Gastroesophageal sphincter (tissue), 4 donors: ENCODE results near the gene BAG3. TPM values are rescaled to one million over a fixed set of nuclear protein-coding genes. Genes with fewer than 3 reads are reported as not detected.

Experiments used
- ATAC-seq: fragments of 150-250 bp; one replicate; pipeline ENCODE4 v1.9.1; 2016; ENCODE audit warnings: mild to moderate bottlenecking, moderate library complexity
- H3K27ac ChIP-seq, 4 donors: fragments of 200-600 bp; sonication (generic) in 3 of 4; 1 replicate in 3 of 4; 2 replicates in 1 of 4; pipeline ENCODE4 v1.5.1; 2016 to 2019
- H3K27me3 ChIP-seq: fragments of 200-600 bp; sonication (generic); one replicate; pipeline ENCODE4 v1.5.1; 2019
- H3K36me3 ChIP-seq, 2 donors: fragments of 200-600 bp; sonication (generic); one replicate each; pipeline ENCODE4 v1.5.1; 2019; ENCODE audit warnings: control low read depth in 1 of 2
- H3K4me1 ChIP-seq, 3 donors: fragments of 200-600 bp; sonication (generic); 1 replicate in 2 of 3; 2 replicates in 1 of 3; pipeline ENCODE4 v1.5.1; 2016 to 2019; ENCODE audit warnings: control low read depth in 2 of 3
- H3K4me3 ChIP-seq, 2 donors: fragments of 200-600 bp; sonication (generic); one replicate each; pipeline ENCODE4 v1.5.1; 2019; ENCODE audit warnings: mild to moderate bottlenecking in 1 of 2, moderate library complexity in 1 of 2
- H3K9me3 ChIP-seq, 3 donors: fragments of 200-600 bp; sonication (generic); one replicate each; pipeline ENCODE4 v1.5.1; 2017 to 2019; ENCODE audit warnings: control low read depth in 2 of 3
- EP300 ChIP-seq: sonication (generic); formaldehyde crosslinking; IDR thresholded peaks from one replicate; pipeline ENCODE4 v1.6.1; 2017; ENCODE audit warnings: antibody characterized with exemption, mild to moderate bottlenecking
- POLR2A ChIP-seq, 2 donors: fragments of 450-650 bp; IDR thresholded peaks; one replicate each; pipeline ENCODE4 v1.6.1; 2017; ENCODE audit warnings: antibody characterized with exemption in 2 of 2, mild to moderate bottlenecking in 2 of 2, moderate library complexity in 1 of 2
- POLR2AphosphoS5 ChIP-seq: sonication (generic); formaldehyde crosslinking; IDR thresholded peaks from one replicate; pipeline ENCODE4 v1.6.1; 2017; ENCODE audit warnings: antibody characterized with exemption
- WGBS, 2 donors: methylation state at CpG; one replicate each; pipeline ENCODE4 v1.1.5; 2018; ENCODE audit warnings: low coverage in 1 of 2; 5-methylcytosine and 5-hydroxymethylcytosine counted together
- total RNA-seq, 4 donors: library from RNA; depleted of rRNA; stranded (reverse); fragments of >200 nt; gene quantifications; one replicate each; pipeline ENCODE4 v1.1.0, GENCODE V29; 2016
- TF ChIP-seq, protein P1 (sequence below), 4 experiments: fragments of 200-600 bp in 2 of 4; fragments of 450-650 bp in 2 of 4; sonication (generic) in 1 of 4; IDR thresholded peaks; one replicate each; pipeline ENCODE4 v1.5.1; 2017 to 2019; ENCODE audit warnings: antibody characterized with exemption in 4 of 4, mild to moderate bottlenecking in 2 of 4, moderate library complexity in 2 of 4

Gene BAG3
- total RNA-seq, 4 donors from 2014 or later: 31.2 to 80.4 (median 61.4) TPM

DNA sequence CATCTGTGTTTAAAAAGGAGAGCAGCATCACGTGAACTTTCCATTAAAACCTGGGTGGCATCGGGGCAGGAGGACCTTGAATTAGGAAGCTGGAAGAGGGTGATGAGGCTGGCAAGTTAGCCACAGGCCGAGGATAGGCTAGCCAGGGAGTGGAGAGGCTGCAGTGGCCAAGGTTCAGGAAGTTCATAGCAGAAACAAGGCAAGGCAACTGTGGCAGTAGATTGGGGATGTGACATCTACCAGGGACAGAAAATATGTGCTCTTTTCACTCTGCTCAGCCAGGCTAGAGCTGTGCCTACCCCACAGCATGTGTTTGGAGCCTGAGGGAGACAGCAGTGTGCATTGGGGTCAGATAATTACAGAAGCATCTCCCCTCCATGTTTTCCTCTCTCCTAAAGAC, 72.4 kb downstream of the BAG3 start:
- Histone ChIP-seq H3K9me3 (no peaks in the 10 kb centered on the region), H3K4me1 (peaks cover 0 to 38% (median 22%) of the 10 kb centered on the region in 3 donors), H3K36me3 (no peaks in the 10 kb centered on the region), H3K4me3 (no peak overlapping the region), H3K27ac (no peak overlapping the region), H3K27me3 (no peaks in the 10 kb centered on the region)
- ATAC-seq: no peak
- no peak for TF ChIP-seq POLR2A (IDR thresholded peaks at IDR 0.05)
- WGBS, 2 donors: 76 to 96% methylated on average over 2 to 3 of the region's 3 CpGs

DNA sequence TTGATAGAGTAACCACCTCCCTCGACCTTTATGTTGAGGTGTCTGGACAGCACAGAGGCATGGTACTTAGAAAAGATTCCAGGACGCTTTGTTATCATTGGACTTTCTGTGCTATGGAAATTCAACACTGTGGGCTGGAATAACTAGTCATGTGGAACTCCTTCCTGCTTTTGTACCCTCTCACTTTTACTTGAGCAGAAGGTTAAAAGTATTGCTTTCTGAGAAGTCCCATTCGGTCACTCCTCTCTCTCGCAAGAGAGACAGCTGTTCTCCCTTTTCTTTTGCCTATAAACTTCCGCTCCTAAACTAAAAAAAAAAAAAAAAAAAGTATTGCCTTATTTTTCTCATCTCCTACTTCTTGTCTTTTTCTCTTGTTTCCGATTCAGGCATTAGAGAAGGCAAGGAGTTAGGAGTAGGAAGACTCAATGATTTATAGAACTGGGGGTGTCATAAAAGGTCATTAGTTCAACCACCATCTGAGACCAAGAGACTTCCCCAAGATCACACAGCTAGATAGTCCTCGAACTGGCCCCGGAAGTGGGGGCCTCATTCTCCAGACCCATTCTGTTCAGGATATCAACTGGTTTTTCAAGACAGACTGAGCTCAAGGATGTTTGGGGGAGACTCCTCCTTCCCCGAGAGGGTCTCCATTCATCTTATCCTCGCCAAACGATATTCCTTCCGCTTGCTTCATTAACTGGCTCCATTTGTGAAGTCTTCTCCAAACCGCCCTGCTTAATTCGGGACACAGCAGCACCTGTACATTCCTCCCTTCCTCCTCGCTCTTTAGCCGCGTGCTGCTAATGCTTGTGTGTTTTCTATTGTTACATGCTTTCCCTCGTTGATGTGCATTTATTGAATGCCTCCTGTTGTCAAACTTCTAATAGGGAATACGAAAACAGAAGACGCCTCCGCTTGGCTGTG, 73.7 kb downstream of the BAG3 start:
- TF ChIP-seq POLR2A (IDR thresholded peaks at IDR 0.05) (no peak), POLR2AphosphoS5 (no peak), EP300 (no peak)
- TF ChIP-seq, protein P1, sequence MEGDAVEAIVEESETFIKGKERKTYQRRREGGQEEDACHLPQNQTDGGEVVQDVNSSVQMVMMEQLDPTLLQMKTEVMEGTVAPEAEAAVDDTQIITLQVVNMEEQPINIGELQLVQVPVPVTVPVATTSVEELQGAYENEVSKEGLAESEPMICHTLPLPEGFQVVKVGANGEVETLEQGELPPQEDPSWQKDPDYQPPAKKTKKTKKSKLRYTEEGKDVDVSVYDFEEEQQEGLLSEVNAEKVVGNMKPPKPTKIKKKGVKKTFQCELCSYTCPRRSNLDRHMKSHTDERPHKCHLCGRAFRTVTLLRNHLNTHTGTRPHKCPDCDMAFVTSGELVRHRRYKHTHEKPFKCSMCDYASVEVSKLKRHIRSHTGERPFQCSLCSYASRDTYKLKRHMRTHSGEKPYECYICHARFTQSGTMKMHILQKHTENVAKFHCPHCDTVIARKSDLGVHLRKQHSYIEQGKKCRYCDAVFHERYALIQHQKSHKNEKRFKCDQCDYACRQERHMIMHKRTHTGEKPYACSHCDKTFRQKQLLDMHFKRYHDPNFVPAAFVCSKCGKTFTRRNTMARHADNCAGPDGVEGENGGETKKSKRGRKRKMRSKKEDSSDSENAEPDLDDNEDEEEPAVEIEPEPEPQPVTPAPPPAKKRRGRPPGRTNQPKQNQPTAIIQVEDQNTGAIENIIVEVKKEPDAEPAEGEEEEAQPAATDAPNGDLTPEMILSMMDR (IDR thresholded peaks at IDR 0.05): no peak
- ATAC-seq: no peak
- Histone ChIP-seq H3K36me3 (no peaks in the 10 kb centered on the region), H3K9me3 (no peaks in the 10 kb centered on the region), H3K27ac (peak overlapping the region; percentile 70 to 96 (median 94)), H3K27me3 (no peaks in the 10 kb centered on the region), H3K4me3 (peak overlapping the region; percentile 53 to 96), H3K4me1 (peaks cover 0 to 45% (median 22%) of the 10 kb centered on the region in 3 donors)
- WGBS, 2 donors: 33 to 35% methylated on average over 16 to 18 of the region's 21 CpGs

DNA sequence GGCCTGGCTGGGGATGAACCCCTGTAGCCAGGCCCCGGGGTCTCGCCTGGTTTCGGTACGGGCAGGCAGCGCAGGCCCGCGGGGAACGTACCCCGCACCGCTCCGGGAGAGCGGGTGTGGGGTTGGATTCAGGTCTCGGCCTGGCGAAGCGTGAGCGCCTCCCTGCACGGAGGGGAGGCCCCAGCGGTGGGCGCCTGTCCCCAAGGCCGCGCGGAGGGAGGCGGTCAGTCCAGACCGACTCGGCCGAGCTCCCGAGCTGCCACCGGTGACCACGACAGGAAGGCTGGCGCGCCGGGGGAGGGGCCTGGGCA, 74.3 kb downstream of the BAG3 start:
- Histone ChIP-seq H3K27ac (peak overlapping the region; percentile 70 to 96 (median 94)), H3K4me3 (peak overlapping the region; percentile 53 to 96), H3K4me1 (peaks cover 0 to 45% (median 22%) of the 10 kb centered on the region in 3 donors), H3K9me3 (no peaks in the 10 kb centered on the region), H3K27me3 (no peaks in the 10 kb centered on the region), H3K36me3 (no peaks in the 10 kb centered on the region)
- WGBS, 2 donors: 0% methylated on average over 2 of the region's 32 CpGs; no CpG with 5 or more reads in 1 of the 2 donors
- TF ChIP-seq POLR2AphosphoS5 (peak; percentile 77), POLR2A (IDR thresholded peaks at IDR 0.05) (peak; percentile 61 to 62)
- TF ChIP-seq, protein P1 (IDR thresholded peaks at IDR 0.05): no peak
- no peak for ATAC-seq

DNA sequence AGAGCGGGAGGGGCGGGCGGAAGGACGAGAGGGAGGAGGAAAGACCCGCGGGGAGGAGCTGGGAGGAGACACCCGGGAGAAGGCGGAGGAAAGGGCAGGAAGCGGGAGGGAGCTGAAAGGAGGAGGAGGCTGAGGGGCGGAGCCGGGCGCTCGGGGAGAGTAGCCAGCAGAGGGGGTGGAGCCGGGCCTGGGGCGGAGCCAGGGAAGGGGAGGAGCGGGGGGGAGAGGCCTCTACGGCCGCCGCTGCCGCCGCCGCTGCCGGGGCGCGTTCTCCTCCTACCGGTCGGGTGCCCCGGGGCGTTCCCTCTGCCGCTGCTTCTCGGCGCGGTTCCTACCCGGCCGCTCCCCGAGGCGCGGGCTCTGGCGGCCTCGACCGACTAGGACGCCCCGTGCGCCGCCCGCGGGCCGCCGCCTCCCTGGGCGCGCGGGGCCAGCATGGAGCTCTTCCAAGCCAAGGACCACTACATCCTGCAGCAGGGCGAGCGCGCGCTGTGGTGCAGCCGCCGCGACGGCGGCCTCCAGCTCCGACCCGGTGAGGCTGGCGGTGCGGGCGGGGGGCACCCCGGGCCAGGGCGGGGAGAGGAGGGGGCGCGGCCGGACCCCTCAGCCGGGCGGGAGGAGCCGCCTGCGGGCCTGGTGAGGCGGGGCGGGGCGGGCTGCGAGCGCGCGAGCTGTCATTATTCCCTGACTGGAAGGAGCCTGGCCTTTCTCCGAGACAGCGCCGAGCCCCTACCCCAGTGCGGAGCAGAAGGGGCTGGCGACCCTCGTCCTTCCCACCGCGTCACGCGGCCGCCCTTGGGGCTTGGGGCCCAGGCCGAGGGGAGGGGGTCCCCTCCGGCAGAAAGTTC, 74.9 kb downstream of the BAG3 start, which contains the start of gene INPP5F:
Gene INPP5F, plus strand, starts transcription at position 223 of the 848 bp plus-strand sequence. Its CDS starts 213 bp downstream, at position 436.
- H3K4me3 ChIP-seq: peak within 1 kb of the TSS; percentile 53 to 96
- H3K4me1 ChIP-seq: peaks cover 0 to 45% (median 22%) of the 10 kb centered on the region in 3 donors
- H3K9me3 ChIP-seq: no peaks in the 10 kb centered on the region
- peak within 1 kb of the TSS; percentile 70 to 96 (median 94) for H3K27ac ChIP-seq
- peak; percentile 98 for ATAC-seq
- WGBS, 2 donors: 0% methylated on average over 4 of the region's 95 CpGs; no CpG with 5 or more reads in 1 of the 2 donors
- TF ChIP-seq EP300 (no peak), POLR2A (IDR thresholded peaks at IDR 0.05) (peak; percentile 32 to 36), POLR2AphosphoS5 (no peak)
- TF ChIP-seq, protein P1 (IDR thresholded peaks at IDR 0.05): peak in 3 of 4 experiments; percentile 52 to 56 (median 53)
- no peaks in the 10 kb centered on the region for H3K36me3 ChIP-seq
- H3K27me3 ChIP-seq: no peaks in the 10 kb centered on the region

DNA sequence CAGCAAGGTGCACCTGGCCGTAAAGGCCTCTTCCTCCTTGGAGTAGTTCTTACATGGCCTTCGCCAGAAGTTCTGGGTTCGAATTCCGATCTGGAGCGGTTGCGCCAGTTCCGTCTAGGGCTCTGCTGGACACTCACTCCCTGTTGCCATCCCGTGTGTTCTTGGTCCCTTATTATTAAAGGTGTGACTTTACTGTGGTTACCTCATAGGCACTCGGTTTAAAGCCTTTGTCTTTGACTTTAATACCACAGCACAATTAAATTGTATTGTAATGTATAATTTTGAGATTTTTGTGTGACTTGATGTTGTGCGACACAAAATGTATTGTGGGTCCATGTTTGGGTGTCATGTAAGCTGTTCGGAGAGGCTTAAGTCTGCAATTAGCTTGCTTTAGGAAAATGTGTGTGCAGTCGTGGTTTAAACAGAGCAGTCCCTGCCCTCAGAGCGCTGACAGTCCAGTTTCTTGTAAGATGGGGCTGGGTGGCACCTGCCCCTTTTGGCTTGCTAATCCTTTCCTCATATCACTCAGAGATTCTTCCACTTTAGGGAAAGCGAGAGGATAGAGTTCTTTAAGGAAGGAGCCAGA, 75.6 kb downstream of the BAG3 start:
- H3K4me3 ChIP-seq: peak overlapping the region; percentile 51 to 96
- peak overlapping the region; percentile 50 to 96 (median 94) for H3K27ac ChIP-seq
- no peaks in the 10 kb centered on the region for H3K36me3 ChIP-seq
- H3K27me3 ChIP-seq: no peaks in the 10 kb centered on the region
- peaks cover 0 to 45% (median 22%) of the 10 kb centered on the region in 3 donors for H3K4me1 ChIP-seq
- 43 to 48% methylated on average over 2 to 11 of the region's 14 CpGs for WGBS, 2 donors
- no peak for ATAC-seq
- no peak for TF ChIP-seq POLR2A (IDR thresholded peaks at IDR 0.05)
- no peak for TF ChIP-seq EP300
- TF ChIP-seq POLR2AphosphoS5: no peak
- TF ChIP-seq, protein P1 (IDR thresholded peaks at IDR 0.05): no peak
- H3K9me3 ChIP-seq: no peaks in the 10 kb centered on the region
